HL-60/S4 treated with retinoic acid at 250 ng/mL for 4 days and 3 days (cell line): Measurements from ENCODE around the gene ENOX1.

Source experiments
- in situ Hi-C: fragments of 300-500 bp; cut with MboI; formaldehyde crosslinking; loops from 2 replicates; pipeline ENCODE4 v1.7.0; 2022; ENCODE audit warnings: low sequenced_read_pairs

The ENOX1 gene

DNA sequence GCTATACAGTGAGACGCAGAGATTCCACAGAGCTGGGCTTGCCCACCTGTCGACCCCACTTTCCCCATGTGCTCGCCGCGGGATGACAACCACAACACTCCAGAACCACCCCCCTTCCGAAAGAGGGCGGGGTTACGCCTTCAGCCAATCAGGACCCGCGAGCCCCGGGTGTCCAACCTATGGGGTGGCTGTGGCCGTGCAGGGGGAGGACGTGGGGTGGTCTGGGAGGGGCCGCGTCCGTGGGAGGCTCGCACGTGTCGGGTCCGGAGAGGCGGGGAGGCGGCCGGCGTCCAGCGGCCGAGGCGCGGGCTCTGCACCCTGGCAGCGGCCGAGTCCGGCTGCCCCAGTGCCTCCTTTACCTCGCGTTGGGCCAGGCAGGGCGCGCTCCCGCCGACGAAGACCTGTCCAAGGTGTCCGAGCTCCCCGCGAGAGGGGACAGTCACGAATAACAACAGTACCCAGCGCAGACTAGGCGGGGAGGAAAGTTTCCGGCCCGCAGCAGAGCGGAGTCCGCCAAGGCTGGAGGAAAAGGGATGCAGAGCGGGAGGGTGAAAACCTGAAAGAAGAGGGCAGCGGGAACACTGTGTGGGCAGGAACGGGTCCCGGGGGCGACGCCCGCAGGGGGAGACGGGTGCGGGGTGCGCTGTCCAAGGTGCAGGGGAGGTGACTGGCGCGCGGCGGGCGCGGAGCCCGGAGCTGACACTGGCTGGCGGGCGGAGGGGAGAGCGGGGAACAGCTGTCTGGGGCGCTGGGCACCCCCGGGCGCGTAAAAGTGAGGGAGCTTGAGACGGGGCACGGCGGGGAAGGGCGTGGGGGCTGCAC, 911 bp downstream of the ENOX1 start:
- in situ Hi-C loops, result no loop called here

DNA sequence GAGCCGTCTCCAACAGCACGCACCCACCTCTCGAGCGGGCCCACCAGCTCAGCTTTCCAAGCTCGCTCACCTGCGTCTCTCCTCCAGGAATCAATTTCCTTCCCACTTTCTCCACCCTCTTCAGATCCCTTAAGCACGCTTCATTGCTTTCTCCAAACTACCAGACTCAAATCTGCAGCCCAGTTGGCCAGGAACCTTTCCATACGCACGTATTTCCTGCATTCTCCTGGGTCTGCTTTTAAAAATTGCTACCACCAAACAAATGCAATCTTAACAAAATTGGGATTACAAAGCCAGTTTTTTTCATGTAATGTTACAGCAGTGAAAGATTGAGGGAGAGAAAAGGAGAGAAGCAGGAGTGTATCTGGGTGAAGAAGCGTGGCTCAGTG, 1.5 kb downstream of the ENOX1 start:
- in situ Hi-C loops, result no loop called here

DNA sequence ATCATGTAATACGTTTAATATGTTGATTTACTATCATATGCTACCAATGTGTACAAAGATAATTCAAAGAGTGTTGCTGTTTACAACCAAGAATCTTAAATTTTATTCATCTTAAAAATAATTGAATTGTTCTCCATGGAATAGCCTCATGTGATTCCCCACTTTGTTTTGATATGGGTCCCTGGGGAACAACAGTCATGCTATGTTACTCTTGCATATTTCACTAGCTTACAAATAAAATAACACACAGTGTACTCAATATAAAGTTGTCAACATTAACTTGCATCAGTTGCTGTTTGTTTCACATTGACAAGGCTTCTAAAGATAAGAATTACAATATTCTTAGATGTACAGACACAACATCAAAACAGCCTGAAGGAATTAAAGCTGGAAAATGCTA, 2.3 kb downstream of the ENOX1 start:
- in situ Hi-C loops, result no loop called here

DNA sequence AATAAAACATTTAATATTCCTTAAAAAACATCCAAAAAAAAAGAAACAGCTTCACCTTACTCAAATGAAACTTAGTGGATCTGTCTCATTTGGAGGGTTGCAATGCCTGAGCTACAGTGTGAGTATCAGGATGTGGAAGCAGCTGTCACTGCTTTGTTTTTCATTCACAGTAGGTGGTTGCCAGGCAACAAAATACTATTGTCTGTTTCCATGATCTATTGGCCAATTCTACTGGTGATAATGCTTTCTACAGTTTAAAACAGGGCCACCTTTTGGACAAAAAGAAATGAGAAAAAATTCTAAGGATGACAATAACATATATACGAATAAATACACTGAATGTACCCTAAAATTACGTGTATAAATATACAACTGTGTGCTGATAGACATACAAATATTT, 3.0 kb downstream of the ENOX1 start:
- in situ Hi-C loops, result no loop called here

- in situ Hi-C loops, result no loop called here
Measured at GRCh38 chr13:43782686-43783085, 4.1 kb downstream of the ENOX1 start.

- in situ Hi-C loops, result no loop called here
Measured at GRCh38 chr13:43780666-43781065, 6.1 kb downstream of the ENOX1 start.

DNA sequence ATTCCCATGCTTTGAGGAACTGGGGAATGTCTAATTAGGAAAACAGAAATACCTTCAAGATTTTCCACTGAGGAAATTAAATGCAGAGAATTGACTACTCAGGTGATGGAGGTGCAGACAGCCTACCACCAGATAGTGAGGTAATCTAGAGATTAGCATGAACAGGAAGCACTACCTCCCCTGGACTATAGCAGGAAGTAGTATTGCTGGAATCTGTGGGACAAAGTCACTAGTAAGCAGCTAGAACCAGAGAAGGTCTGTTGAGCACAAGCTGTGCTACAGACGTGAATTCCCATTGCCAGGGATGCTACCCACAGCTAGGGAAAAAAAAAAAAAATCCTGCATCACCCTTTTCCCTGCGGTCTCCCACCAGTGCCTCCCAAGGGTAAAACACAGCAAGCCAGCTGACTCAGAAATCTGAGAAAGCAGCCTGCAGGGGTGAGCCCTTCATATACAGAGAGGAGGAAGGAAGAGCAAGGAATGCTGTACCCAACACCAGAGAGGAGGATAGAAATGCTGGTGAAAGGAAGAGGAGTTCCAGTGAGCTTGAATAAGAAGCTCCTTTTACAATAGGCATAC, 10.2 kb downstream of the ENOX1 start:
- in situ Hi-C loops, result no loop called here

- in situ Hi-C loops, result no loop called here
Measured at GRCh38 chr13:43776006-43776405, 10.8 kb downstream of the ENOX1 start.

- in situ Hi-C loops, result no loop called here
Measured at GRCh38 chr13:43773602-43774001, 13.2 kb downstream of the ENOX1 start.

- in situ Hi-C loops, result no loop called here
Measured at GRCh38 chr13:43770871-43771270, 15.9 kb downstream of the ENOX1 start.

DNA sequence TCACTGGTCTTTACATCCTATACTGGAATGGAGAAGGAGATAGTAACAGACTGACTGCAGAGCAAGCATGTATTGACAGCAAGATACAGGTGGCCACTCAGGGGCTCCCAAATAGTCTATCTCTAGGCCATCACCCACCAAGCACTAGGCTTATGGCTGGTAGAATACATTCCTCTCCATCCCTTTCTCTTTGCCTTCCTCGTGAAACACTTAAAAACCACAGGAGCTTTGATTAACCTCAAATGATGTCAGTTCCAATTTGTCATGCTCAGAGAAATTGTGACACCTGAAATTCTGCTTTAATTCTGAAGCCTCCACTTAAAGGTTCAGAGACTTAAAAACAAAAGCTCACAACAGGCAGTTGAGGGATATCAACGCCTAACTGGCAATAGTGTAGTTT, 17.2 kb downstream of the ENOX1 start:
- in situ Hi-C loops, result no loop called here

DNA sequence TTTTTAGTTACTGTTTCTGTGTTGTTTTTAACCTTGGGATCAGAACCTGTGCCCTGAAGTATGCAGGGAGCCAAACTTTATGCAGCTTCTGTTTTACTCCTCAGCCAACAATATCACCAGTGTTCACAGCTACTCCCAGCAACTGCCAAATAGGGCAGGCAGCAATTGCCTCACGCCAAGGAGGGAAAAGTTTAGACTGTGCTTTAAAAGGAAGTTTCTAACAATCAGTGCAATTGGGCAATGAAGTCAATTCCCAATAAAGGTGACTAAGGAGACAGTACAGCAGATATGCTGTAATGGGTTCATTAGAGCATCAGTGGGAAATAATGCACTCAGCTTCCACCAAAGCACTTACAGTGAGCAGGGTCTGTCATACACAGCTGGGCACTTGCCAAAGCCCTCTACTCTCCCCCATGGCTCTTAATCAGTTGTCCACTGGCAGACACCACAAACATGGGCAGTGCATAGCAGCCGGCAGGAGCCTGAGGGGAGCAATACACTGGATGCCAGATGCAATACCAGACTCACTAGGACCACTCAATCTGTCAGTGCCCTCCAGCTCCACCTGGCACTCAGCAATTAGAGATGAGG, 19.3 kb downstream of the ENOX1 start:
- in situ Hi-C loops, result no loop called here

DNA sequence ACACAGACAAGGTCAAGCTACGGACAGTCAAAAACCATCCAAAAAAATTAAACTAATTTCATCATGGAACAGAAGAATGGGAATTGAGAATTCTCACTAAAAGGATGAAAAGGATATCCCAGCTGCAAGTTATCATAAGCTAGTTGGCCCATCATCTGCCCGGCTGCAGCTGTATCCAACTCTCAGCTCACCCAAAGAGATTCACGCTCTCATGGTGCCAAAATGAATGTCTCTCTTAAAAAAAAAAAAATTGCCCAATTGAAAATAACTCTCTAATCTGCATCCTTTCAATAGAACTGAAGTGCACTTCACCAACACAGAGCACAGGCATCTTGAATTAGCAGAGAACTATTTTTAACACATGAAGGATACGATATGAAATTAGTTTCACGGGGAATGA, 20.0 kb downstream of the ENOX1 start:
- in situ Hi-C loops, result no loop called here

GRCh38 chr13:43764349-43764748, 22.4 kb downstream of the ENOX1 start:
- in situ Hi-C loops, result no loop called here

GRCh38 chr13:43763143-43763759, 23.5 kb downstream of the ENOX1 start:
- in situ Hi-C loops, result no loop called here

- in situ Hi-C loops, result no loop called here
Measured at GRCh38 chr13:43761616-43762315, 25.0 kb downstream of the ENOX1 start.

DNA sequence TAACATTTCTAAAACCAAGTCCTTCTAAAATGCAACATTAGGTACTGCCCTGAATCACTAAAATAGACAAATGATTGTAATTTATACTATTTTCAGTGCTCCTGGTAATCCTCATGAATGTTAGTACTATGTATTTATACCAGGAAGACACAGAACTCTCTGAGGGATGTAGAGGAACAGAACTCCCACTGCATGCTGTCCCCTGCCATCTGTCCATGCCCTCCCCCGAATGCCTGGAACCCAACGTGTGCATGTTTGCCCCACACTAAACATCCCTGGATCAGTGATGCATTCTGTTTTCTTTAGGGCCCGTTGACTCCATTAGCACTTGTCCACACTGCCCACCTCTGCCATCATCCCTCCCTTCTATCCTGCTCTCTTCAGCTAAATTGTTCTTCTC, 26.5 kb downstream of the ENOX1 start:
- in situ Hi-C loops, result no loop called here

GRCh38 chr13:43758834-43759233, 27.9 kb downstream of the ENOX1 start:
- in situ Hi-C loops, result no loop called here

DNA sequence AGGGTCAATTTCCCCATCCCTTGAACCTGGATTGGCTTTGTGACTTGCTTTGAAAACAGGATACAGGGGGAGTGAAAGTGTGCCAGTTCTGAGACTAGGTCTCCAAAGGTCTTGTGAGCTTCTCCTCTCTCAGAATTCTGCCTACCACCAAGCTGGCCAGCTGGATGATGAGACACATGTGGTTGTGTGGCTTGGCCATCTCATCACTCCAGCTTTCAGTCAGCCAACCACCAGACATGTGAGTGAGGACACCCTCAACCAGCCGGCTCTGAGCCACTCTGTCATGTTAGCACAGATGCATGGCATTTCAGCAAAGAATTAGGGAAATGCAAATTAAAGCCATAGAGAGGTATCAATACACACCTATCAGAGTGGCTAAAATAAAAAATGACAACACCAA, 29.5 kb downstream of the ENOX1 start:
- in situ Hi-C loops, result no loop called here

DNA sequence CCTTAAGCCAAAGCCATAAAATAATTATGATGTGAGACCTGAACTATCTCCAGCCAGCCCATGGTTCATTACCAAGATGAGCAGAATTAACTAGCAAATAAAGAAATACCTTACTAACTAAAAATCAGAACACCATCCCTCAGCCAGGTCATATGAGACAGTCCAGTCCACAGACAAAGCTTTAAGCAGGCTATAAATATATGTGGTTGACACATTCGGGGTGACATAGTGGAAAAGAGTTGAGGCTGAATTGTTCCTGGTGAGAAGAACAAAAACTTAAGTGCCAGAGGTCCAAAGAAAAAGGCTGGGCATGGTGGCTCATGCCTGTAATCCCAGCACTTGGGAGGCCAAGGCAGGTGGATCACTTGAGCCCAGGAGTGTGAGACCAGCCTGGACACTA, 30.9 kb downstream of the ENOX1 start:
- in situ Hi-C loops, result no loop called here

DNA sequence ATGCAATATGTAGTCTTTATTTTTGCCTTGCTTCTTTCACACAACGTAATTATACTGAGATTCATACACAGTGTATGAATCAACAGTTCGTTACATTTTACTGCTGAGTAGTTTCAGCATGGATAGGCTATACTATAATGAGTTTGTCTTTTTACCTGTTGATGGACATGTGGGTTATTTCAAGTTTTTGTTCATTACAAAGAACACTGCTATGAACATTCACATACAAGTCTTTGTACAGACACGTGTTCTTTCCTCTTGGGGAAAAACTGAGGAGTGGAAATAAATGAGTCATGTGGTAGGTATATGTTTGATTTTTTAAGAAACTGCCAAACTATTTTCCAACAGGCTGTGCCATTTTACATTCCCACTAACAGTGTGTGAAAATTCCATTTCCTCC, 35.1 kb downstream of the ENOX1 start:
- in situ Hi-C loops, result no loop called here
